ENCODE results near the gene CCDC57. TPM values are rescaled to one million over a fixed set of nuclear protein-coding genes. Genes with fewer than 3 reads are reported as not detected.

The CCDC57 gene
- total and polyA plus RNA-seq, 2 experiments from 2014 or later, result 10.6 to 15.3 TPM

DNA sequence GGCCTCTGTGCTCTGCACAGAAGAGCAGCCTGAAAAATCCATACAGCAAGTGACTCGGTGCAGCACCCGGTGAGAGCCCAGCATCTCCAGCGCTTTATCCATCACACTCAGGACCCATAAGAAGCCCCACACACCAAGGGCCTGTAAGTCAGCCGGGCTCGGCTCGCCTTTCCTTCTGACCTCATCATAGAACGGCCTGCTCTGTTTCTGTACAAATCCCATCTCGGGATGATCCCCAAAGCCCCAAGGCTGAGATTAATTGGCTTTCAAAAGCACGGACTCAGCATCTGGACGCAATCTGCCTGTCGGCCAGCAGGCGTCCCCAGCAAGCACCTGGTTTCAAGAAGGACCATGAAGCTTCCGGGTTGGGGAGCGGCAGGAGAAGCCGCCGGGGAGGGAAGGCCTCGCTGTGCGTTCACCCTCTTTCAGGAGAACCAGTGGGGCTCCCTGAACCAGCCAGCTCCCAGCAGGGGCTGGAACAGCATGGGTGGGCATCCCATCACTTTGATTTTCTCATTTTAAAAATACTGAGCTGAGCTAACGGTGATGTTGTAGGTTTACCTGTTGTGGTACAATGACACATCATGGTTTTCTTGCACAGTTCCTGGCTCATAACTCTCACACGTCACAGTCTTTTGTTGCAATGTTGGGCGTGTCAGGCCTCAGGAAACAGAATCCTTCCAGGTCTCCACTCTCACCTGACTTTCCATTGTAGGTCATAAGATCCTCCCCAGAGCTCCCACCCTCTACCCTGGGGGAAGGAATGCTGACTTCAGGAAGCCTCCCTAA lies 6.7 kb downstream of the CCDC57 start:
- H3K4me3 ChIP-seq, result no peak overlapping the region; the same call in 1 of the 2 replicates

DNA sequence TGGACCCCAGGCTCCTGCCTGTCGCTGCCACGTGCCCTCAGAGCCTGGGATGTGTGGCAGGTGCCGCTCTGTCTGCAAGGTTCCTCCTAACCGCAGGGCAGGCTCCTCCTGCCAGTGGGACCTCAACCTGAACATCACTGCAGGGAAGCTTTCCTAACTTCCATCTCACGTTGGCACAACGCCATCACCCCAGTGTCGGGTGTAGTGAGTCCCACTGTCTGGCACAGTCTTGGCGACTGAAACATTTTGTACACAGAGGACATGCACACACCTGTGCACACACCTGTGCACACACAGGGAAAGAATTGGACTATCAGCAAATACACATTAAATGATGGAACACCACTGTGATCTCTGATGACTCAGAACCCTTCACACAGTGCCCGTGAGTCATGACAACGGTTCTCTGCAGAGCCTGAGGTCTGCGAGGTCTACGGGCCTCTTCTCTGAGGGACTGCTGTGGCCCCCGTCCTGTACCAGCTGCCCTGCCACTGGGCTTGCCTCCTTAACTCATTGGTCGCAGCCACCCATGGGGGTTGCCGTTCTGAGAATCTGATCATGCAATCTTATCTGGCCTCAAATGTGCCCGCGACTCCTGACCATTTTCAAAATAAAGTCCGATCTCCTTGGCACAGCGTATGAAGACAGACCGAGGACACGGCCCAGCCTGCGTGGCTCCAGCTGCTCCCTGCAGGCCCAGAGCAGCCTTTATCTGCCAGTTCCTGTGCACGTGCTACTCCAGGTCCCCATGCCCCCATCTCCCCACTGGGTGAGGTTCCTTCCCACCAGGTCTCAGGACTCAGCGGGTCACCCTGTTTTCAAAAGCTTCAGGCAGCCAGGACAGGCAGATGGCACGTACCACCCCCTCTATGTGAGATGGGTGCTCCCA lies 7.6 kb downstream of the CCDC57 start:
- H4K20me1 ChIP-seq (ENCODE audit: insufficient read depth), result no peaks in the 10 kb centered on the region
- peaks cover 16% of the 10 kb centered on the region for H3K79me2 ChIP-seq (ENCODE audit: insufficient read depth)
- H3K9ac ChIP-seq, result no peak overlapping the region
- H3K36me3 ChIP-seq (ENCODE audit: low read depth), result no peaks in the 10 kb centered on the region
- peak; percentile 95 for DNase-seq
- TF ChIP-seq EZH2phosphoT487 (IDR thresholded peaks at IDR 0.05; ENCODE audit: insufficient read depth, low read depth) (no peak), EZH2 (IDR thresholded peaks at IDR 0.05; ENCODE audit: insufficient read depth, poor library complexity, severe bottlenecking) (no peak)
- H3K4me1 ChIP-seq (ENCODE audit: insufficient read depth), result peaks cover 15% of the 10 kb centered on the region
- H2AFZ ChIP-seq, result no peak overlapping the region
- in situ Hi-C loops (cut with MboI), result no loop called here
- no peaks in the 10 kb centered on the region for H3K9me2 ChIP-seq (ENCODE audit: insufficient read depth)
- no peak overlapping the region for H3K4me3 ChIP-seq
- no peaks in the 10 kb centered on the region for H3K27me3 ChIP-seq (replicated peaks; ENCODE audit: insufficient read depth)
- 0 out of 2 replicates have a peak overlapping the region, but pooled peaks have one; percentile 7 for H3K27ac ChIP-seq
- H3K4me2 ChIP-seq (ENCODE audit: unreplicated experiment), result no peak overlapping the region
- no peaks in the 10 kb centered on the region for H3K9me3 ChIP-seq (ENCODE audit: low read depth)
- 41 to 46% methylated on average over 25 of the region's 25 CpGs for WGBS, 2 experiments (ENCODE audit: low coverage in 1 of 2, low lambda C conversion rate in 2 of 2, missing lambda C conversion rate in 2 of 2)
- peaks cover 9% of the 10 kb centered on the region for H3F3A ChIP-seq (ENCODE audit: insufficient read depth)

More for the DNA sequence above, 6.7 kb downstream of the CCDC57 start:
- no peaks in the 10 kb centered on the region for H3K9me3 ChIP-seq (ENCODE audit: low read depth)
- DNase-seq, result peak; percentile 92
- no peaks in the 10 kb centered on the region for H3K36me3 ChIP-seq (ENCODE audit: low read depth)
- H3K27me3 ChIP-seq (replicated peaks; ENCODE audit: insufficient read depth), result no peaks in the 10 kb centered on the region
- H3F3A ChIP-seq (ENCODE audit: insufficient read depth), result peaks cover 9% of the 10 kb centered on the region
- H3K79me2 ChIP-seq (ENCODE audit: insufficient read depth), result peaks cover 23% of the 10 kb centered on the region
- TF ChIP-seq EZH2 (IDR thresholded peaks at IDR 0.05; ENCODE audit: insufficient read depth, poor library complexity, severe bottlenecking) (no peak), EZH2phosphoT487 (IDR thresholded peaks at IDR 0.05; ENCODE audit: insufficient read depth, low read depth) (no peak)
- WGBS, 2 experiments (ENCODE audit: low coverage in 1 of 2, low lambda C conversion rate in 2 of 2, missing lambda C conversion rate in 2 of 2), result 16 to 17% methylated on average over 20 of the region's 21 CpGs
- H3K9ac ChIP-seq, result peak overlapping the region; percentile 58
- no peaks in the 10 kb centered on the region for H3K9me2 ChIP-seq (ENCODE audit: insufficient read depth)
- H2AFZ ChIP-seq, result peak overlapping the region; percentile 82
- H3K4me1 ChIP-seq (ENCODE audit: insufficient read depth), result peaks cover 15% of the 10 kb centered on the region
- no peaks in the 10 kb centered on the region for H4K20me1 ChIP-seq (ENCODE audit: insufficient read depth)
- in situ Hi-C loops (cut with MboI), result no loop called here
- H3K4me2 ChIP-seq (ENCODE audit: unreplicated experiment), result no peak overlapping the region
- peak overlapping the region; percentile 21 for H3K27ac ChIP-seq

DNA sequence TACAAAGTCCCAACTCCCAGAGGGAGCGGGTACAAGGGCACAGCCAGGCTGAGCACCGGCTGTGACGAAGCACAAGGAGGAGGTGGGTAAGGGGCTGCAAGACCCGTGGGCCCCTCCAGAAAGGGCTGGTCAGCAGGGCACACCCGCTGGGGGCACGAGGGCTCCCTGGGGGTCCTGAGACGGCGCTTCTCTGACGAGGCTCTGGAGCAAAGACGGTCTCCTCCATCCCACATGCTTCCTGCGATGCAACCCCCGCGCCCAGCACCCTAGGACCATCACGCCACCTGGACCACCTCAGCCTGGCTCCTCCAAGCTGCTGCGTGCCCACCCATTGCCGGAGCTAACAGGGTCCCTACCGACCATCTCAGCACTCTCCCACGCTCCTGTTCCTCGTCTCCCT lies 8.7 kb downstream of the CCDC57 start:
- DNase-seq, result no peak
- Histone ChIP-seq H3K9ac (no peak overlapping the region), H3K36me3 (ENCODE audit: low read depth) (no peaks in the 10 kb centered on the region), H3K9me2 (ENCODE audit: insufficient read depth) (no peaks in the 10 kb centered on the region), H3K9me3 (ENCODE audit: low read depth) (no peaks in the 10 kb centered on the region), H3K79me2 (ENCODE audit: insufficient read depth) (peaks cover 7% of the 10 kb centered on the region), H3K4me2 (ENCODE audit: unreplicated experiment) (no peak overlapping the region), H3F3A (ENCODE audit: insufficient read depth) (peaks cover 9% of the 10 kb centered on the region), H3K27me3 (replicated peaks; ENCODE audit: insufficient read depth) (no peaks in the 10 kb centered on the region), H4K20me1 (ENCODE audit: insufficient read depth) (no peaks in the 10 kb centered on the region), H2AFZ (no peak overlapping the region), H3K4me3 (no peak overlapping the region), H3K27ac (no peak overlapping the region), H3K4me1 (ENCODE audit: insufficient read depth) (peaks cover 15% of the 10 kb centered on the region)
- TF ChIP-seq EZH2phosphoT487 (IDR thresholded peaks at IDR 0.05; ENCODE audit: insufficient read depth, low read depth) (no peak), EZH2 (IDR thresholded peaks at IDR 0.05; ENCODE audit: insufficient read depth, poor library complexity, severe bottlenecking) (no peak)
- 88% methylated on average over 16 to 19 of the region's 19 CpGs for WGBS, 2 experiments (ENCODE audit: low coverage in 1 of 2, low lambda C conversion rate in 2 of 2, missing lambda C conversion rate in 2 of 2)
- in situ Hi-C loops (cut with MboI), result no loop called here

DNA sequence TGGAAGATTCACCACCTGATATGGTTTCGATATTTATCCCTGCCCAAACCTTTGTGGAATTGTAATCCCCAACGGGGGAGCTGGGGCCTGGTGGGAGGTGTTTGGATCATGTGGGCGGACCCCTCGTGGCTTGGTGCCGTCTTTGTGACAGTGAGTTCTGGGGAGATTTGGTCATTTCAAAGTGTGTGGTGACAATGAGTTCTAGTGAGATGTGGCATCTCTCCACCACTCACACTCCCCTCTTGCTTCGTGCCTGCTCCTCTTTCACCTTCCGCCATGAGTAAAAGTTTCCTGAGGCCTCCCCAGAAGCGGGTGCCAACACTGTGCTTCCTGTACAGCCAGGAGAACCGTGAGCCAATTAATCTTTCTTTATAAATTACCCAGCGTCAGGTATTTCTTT lies 9.7 kb downstream of the CCDC57 start:
- peaks cover 15% of the 10 kb centered on the region for H3K4me1 ChIP-seq (ENCODE audit: insufficient read depth)
- H3K4me2 ChIP-seq (ENCODE audit: unreplicated experiment), result no peak overlapping the region
- no peaks in the 10 kb centered on the region for H3K9me3 ChIP-seq (ENCODE audit: low read depth)
- WGBS, 2 experiments (ENCODE audit: low coverage in 1 of 2, low lambda C conversion rate in 2 of 2, missing lambda C conversion rate in 2 of 2), result 65 to 66% methylated on average over 10 of the region's 10 CpGs
- no peak overlapping the region for H3K4me3 ChIP-seq
- no peaks in the 10 kb centered on the region for H3K27me3 ChIP-seq (replicated peaks; ENCODE audit: insufficient read depth)
- TF ChIP-seq EZH2phosphoT487 (IDR thresholded peaks at IDR 0.05; ENCODE audit: insufficient read depth, low read depth) (no peak), EZH2 (IDR thresholded peaks at IDR 0.05; ENCODE audit: insufficient read depth, poor library complexity, severe bottlenecking) (no peak)
- H3F3A ChIP-seq (ENCODE audit: insufficient read depth), result peaks cover 9% of the 10 kb centered on the region
- H3K9ac ChIP-seq, result no peak overlapping the region
- in situ Hi-C loops (cut with MboI), result no loop called here
- peaks cover 7% of the 10 kb centered on the region for H3K79me2 ChIP-seq (ENCODE audit: insufficient read depth)
- H2AFZ ChIP-seq, result no peak overlapping the region
- H3K9me2 ChIP-seq (ENCODE audit: insufficient read depth), result no peaks in the 10 kb centered on the region
- H3K27ac ChIP-seq, result no peak overlapping the region
- DNase-seq, result no peak
- no peaks in the 10 kb centered on the region for H3K36me3 ChIP-seq (ENCODE audit: low read depth)
- H4K20me1 ChIP-seq (ENCODE audit: insufficient read depth), result no peaks in the 10 kb centered on the region
